Measurements from ENCODE around the gene CIB2. TPM values are rescaled to one million over a fixed set of nuclear protein-coding genes. Genes with fewer than 3 reads are reported as not detected.

CIB2 gene
- total RNA-seq, 2 donors from 2014 or later = 40.6 to 41.7 TPM

DNA sequence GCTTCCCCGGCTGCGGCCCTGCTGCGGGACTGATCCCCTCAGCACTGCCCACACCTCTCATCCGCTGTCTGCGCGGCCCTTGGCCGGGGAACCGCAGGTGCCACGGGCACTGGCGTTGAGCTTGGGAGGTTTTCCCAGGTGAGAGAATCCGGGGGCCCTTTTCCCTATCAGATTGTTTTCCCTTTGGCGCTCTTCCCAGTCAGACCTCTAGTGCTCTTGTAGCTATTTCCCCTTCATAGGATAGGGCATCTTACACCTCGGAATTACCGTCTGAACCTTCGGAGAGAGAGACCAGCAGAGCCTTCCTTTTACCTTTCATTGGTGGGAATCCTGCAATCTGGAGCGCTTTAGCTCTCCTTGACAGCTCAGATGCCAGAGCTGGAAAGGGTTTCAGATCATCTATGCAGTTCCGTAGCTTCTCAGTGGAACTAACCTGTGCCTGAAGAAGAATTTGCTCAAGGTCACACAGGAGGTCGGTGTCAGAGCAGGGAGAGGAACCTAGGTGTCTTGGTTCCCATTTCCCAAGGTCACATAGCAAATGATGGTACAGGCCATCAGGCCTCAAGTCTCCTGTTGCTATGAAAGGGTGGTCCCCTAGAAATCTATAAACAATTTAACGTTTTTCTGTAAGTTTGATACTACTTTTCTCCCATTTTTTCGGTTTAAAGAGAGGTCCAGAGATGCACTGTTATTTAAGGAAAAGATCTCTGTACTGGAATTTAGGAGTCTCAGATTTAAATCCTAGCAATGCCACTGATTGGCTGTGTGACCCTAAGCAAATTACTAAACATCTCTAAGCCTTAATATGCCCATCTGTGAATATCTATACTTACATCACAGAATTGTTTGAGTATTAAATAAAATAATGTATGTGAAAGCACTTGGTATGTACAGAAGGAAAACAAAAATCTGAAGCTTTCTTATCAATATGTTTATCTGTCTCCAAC, 18.8 kb upstream of the CIB2 start:
- H3K4me1 Mint-ChIP-seq = peaks cover 13% of the 10 kb centered on the region
- H3K4me3 Mint-ChIP-seq = peak overlapping the region; percentile 82
- H3K27ac Mint-ChIP-seq = peak overlapping the region; percentile 23
- TF ChIP-seq, protein P1, sequence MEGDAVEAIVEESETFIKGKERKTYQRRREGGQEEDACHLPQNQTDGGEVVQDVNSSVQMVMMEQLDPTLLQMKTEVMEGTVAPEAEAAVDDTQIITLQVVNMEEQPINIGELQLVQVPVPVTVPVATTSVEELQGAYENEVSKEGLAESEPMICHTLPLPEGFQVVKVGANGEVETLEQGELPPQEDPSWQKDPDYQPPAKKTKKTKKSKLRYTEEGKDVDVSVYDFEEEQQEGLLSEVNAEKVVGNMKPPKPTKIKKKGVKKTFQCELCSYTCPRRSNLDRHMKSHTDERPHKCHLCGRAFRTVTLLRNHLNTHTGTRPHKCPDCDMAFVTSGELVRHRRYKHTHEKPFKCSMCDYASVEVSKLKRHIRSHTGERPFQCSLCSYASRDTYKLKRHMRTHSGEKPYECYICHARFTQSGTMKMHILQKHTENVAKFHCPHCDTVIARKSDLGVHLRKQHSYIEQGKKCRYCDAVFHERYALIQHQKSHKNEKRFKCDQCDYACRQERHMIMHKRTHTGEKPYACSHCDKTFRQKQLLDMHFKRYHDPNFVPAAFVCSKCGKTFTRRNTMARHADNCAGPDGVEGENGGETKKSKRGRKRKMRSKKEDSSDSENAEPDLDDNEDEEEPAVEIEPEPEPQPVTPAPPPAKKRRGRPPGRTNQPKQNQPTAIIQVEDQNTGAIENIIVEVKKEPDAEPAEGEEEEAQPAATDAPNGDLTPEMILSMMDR (conservative IDR thresholded peaks at IDR 0.05) = no peak
- no peaks in the 10 kb centered on the region for H3K36me3 ChIP-seq (ENCODE audit: control insufficient read depth, insufficient read depth, low read length)
- no peaks in the 10 kb centered on the region for H3K27me3 ChIP-seq (ENCODE audit: control insufficient read depth, insufficient read depth, low read length, poor library complexity, severe bottlenecking)
- H3K36me3 Mint-ChIP-seq (ENCODE audit: low read depth) = peaks cover 7% of the 10 kb centered on the region
- no peaks in the 10 kb centered on the region for H3K9me3 ChIP-seq (ENCODE audit: control insufficient read depth, low read length)
- WGBS, 2 experiments (ENCODE audit: insufficient coverage in 1 of 2, insufficient read length in 1 of 2) = 12 to 16% methylated on average over 18 to 20 of the region's 20 CpGs
- H3K4me1 ChIP-seq (ENCODE audit: control insufficient read depth, insufficient read depth, low read length) = no peaks in the 10 kb centered on the region
- H3K27me3 Mint-ChIP-seq (ENCODE audit: insufficient read depth) = no peaks in the 10 kb centered on the region
- no peaks in the 10 kb centered on the region for H3K9me3 Mint-ChIP-seq
- peak; percentile 77 for DNase-seq
- H3K9ac ChIP-seq (ENCODE audit: extremely low read depth, low read length, poor library complexity, severe bottlenecking) = peak overlapping the region; percentile 25
- no peak overlapping the region for H3K27ac ChIP-seq (ENCODE audit: low read depth, low read length)
- peak overlapping the region; percentile 89 for H3K4me3 ChIP-seq (ENCODE audit: low read length)

DNA sequence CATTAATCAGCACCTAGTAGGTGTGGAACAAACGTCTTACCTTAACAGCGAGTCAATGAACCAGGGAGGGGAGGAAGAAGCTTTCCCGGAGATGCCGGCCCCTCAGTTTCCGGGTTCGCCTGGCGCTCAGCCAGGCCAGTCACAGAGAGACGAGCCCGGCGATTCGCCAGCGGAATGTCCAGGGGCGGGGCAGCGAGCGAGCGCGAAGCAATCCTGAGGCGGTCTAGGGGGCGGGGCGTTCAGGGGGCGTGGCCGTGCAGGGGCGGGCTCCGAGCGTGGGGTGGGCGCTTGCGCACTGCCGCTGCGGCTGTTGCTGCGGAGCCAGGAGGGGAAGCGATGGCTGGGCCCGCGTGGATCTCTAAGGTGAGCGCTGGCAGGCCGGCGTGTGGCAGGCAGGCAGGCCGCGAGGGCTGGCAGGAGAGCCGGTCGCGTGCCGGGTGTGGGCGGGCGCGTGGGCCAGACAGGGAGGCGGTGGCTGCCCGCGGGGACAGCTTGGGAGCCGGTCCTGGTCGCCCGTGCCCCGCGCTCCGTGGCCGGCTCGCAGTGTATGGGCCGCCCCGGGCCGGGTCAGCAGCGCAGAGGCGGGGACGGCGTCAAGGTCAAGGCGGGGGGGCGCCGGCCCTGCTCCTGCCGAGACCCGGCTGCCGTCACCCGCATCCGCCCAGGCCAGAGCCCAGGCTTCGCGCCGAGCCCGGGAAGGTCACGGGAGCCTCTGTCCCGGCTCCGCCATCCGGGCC, 18.0 kb upstream of the CIB2 start, which contains the start of gene IDH3A:
Gene IDH3A, plus strand, starts transcription at position 295 of the 737 bp plus-strand sequence. Its CDS starts 42 bp downstream, at position 337.
- Histone ChIP-seq H3K27me3 (ENCODE audit: control insufficient read depth, insufficient read depth, low read length, poor library complexity, severe bottlenecking) (no peaks in the 10 kb centered on the region), H3K4me3 (ENCODE audit: low read length) (peak within 1 kb of the TSS; percentile 89), H3K9ac (ENCODE audit: extremely low read depth, low read length, poor library complexity, severe bottlenecking) (peak within 1 kb of the TSS; percentile 48), H3K9me3 (ENCODE audit: control insufficient read depth, low read length) (no peaks in the 10 kb centered on the region), H3K4me1 (ENCODE audit: control insufficient read depth, insufficient read depth, low read length) (no peaks in the 10 kb centered on the region), H3K27ac (ENCODE audit: low read depth, low read length) (no peak within 1 kb of the TSS), H3K36me3 (ENCODE audit: control insufficient read depth, insufficient read depth, low read length) (no peaks in the 10 kb centered on the region)
- H3K4me1 Mint-ChIP-seq = peaks cover 13% of the 10 kb centered on the region
- peaks cover 7% of the 10 kb centered on the region for H3K36me3 Mint-ChIP-seq (ENCODE audit: low read depth)
- WGBS, 2 experiments (ENCODE audit: insufficient coverage in 1 of 2, insufficient read length in 1 of 2) = 0 to 1% methylated on average over 15 to 79 of the region's 79 CpGs
- H3K9me3 Mint-ChIP-seq = no peaks in the 10 kb centered on the region
- peak; percentile 99 for DNase-seq
- no peaks in the 10 kb centered on the region for H3K27me3 Mint-ChIP-seq (ENCODE audit: insufficient read depth)
- H3K27ac Mint-ChIP-seq = peak within 1 kb of the TSS; percentile 96
- TF ChIP-seq, protein P1 (conservative IDR thresholded peaks at IDR 0.05) = no peak
- peak within 1 kb of the TSS; percentile 82 for H3K4me3 Mint-ChIP-seq

DNA sequence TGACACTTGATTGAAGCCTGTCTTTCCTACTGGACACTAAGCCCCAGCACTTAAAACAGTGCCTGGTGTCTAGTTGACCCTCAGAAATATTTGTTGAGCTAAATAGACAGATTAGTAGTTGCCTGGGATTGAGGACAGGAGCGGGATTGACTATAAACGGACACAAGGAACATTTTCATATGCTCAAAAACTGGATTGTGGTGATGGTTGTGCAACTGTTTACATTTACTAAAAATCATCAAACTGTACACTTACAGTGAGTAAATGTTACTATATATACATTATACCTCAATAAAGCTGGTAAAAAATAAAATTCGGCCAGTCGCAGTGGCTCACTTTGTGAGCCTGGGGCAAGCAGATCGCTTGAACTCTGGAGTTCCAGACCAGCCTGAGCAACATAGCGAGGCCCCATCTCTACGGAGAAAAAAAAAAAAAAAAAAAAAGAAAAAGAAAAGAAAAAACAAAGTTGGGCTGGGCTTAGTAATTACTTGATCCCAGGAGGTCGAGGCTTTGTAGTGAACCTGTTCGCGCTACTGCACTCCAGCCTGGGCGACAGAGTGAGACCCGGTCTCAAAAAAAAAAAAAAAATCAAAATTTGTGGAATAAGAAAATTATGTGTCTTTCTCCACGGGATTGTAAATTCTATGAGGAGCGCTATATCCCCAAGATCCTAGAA, 17.3 kb upstream of the CIB2 start:
- Histone ChIP-seq H3K9ac (ENCODE audit: extremely low read depth, low read length, poor library complexity, severe bottlenecking) (peak overlapping the region; percentile 48), H3K27ac (ENCODE audit: low read depth, low read length) (no peak overlapping the region), H3K27me3 (ENCODE audit: control insufficient read depth, insufficient read depth, low read length, poor library complexity, severe bottlenecking) (no peaks in the 10 kb centered on the region), H3K9me3 (ENCODE audit: control insufficient read depth, low read length) (no peaks in the 10 kb centered on the region), H3K4me3 (ENCODE audit: low read length) (peak overlapping the region; percentile 89), H3K36me3 (ENCODE audit: control insufficient read depth, insufficient read depth, low read length) (no peaks in the 10 kb centered on the region), H3K4me1 (ENCODE audit: control insufficient read depth, insufficient read depth, low read length) (no peaks in the 10 kb centered on the region)
- H3K4me1 Mint-ChIP-seq = peaks cover 13% of the 10 kb centered on the region
- H3K36me3 Mint-ChIP-seq (ENCODE audit: low read depth) = peaks cover 7% of the 10 kb centered on the region
- no peak for DNase-seq
- H3K27ac Mint-ChIP-seq = peak overlapping the region; percentile 96
- peak overlapping the region; percentile 82 for H3K4me3 Mint-ChIP-seq
- TF ChIP-seq, protein P1 (conservative IDR thresholded peaks at IDR 0.05) = no peak
- H3K27me3 Mint-ChIP-seq (ENCODE audit: insufficient read depth) = no peaks in the 10 kb centered on the region
- no peaks in the 10 kb centered on the region for H3K9me3 Mint-ChIP-seq
- 24 to 37% methylated on average over 5 to 14 of the region's 14 CpGs for WGBS, 2 experiments (ENCODE audit: insufficient coverage in 1 of 2, insufficient read length in 1 of 2)

Data from endodermal cell (in vitro differentiated cells).